ENCODE measurements around the gene ATP6AP1.

Gene ATP6AP1

GRCh38 chrX:154465601-154466000, 37.1 kb downstream of the ATP6AP1 start:
- Histone ChIP-seq H3K9me3 (ENCODE audit: control insufficient read depth, low read length) (no peaks in the 10 kb centered on the region), H3K4me1 (no peaks in the 10 kb centered on the region), H3K4me2 (ENCODE audit: low read length) (no peak overlapping the region), H3K27me3 (ENCODE audit: control insufficient read depth, insufficient read depth, low read length) (no peaks in the 10 kb centered on the region), H2AFZ (no peak overlapping the region), H3K79me2 (no peaks in the 10 kb centered on the region), H3K9ac (no peak overlapping the region), H3K4me3 (ENCODE audit: low read depth, low read length) (no peak overlapping the region), H3K27ac (no peak overlapping the region), H3K36me3 (ENCODE audit: control insufficient read depth, insufficient read depth, low read length) (no peaks in the 10 kb centered on the region)
- TF ChIP-seq CTCF (IDR thresholded peaks at IDR 0.05) = no peak

- no peak overlapping the region for H3K4me3 ChIP-seq (ENCODE audit: low read depth, low read length)
- TF ChIP-seq CTCF (IDR thresholded peaks at IDR 0.05) = no peak
- no peaks in the 10 kb centered on the region for H3K9me3 ChIP-seq (ENCODE audit: control insufficient read depth, low read length)
- no peaks in the 10 kb centered on the region for H3K4me1 ChIP-seq
- H3K4me2 ChIP-seq (ENCODE audit: low read length) = no peak overlapping the region
- no peaks in the 10 kb centered on the region for H3K79me2 ChIP-seq
- H3K27me3 ChIP-seq (ENCODE audit: control insufficient read depth, insufficient read depth, low read length) = no peaks in the 10 kb centered on the region
- no peak overlapping the region for H3K27ac ChIP-seq
- no peaks in the 10 kb centered on the region for H3K36me3 ChIP-seq (ENCODE audit: control insufficient read depth, insufficient read depth, low read length)
- no peak overlapping the region for H2AFZ ChIP-seq
- no peak overlapping the region for H3K9ac ChIP-seq
Observed at GRCh38 chrX:154466036-154466435, 37.6 kb downstream of the ATP6AP1 start.

- H3K9me3 ChIP-seq (ENCODE audit: control insufficient read depth, low read length) = no peaks in the 10 kb centered on the region
- no peak overlapping the region for H3K27ac ChIP-seq
- H3K4me3 ChIP-seq (ENCODE audit: low read depth, low read length) = no peak overlapping the region
- no peaks in the 10 kb centered on the region for H3K27me3 ChIP-seq (ENCODE audit: control insufficient read depth, insufficient read depth, low read length)
- H2AFZ ChIP-seq = no peak overlapping the region
- H3K9ac ChIP-seq = no peak overlapping the region
- H3K79me2 ChIP-seq = no peaks in the 10 kb centered on the region
- no peak for TF ChIP-seq CTCF (IDR thresholded peaks at IDR 0.05)
- H3K36me3 ChIP-seq (ENCODE audit: control insufficient read depth, insufficient read depth, low read length) = no peaks in the 10 kb centered on the region
- H3K4me1 ChIP-seq = no peaks in the 10 kb centered on the region
- no peak overlapping the region for H3K4me2 ChIP-seq (ENCODE audit: low read length)
Observed at GRCh38 chrX:154466907-154467306, 38.4 kb downstream of the ATP6AP1 start.

GRCh38 chrX:154467556-154467955, 39.1 kb downstream of the ATP6AP1 start:
- Histone ChIP-seq H3K9ac (no peak overlapping the region), H3K36me3 (ENCODE audit: control insufficient read depth, insufficient read depth, low read length) (no peaks in the 10 kb centered on the region), H3K4me1 (no peaks in the 10 kb centered on the region), H3K27me3 (ENCODE audit: control insufficient read depth, insufficient read depth, low read length) (no peaks in the 10 kb centered on the region), H3K27ac (no peak overlapping the region), H3K79me2 (no peaks in the 10 kb centered on the region), H3K9me3 (ENCODE audit: control insufficient read depth, low read length) (no peaks in the 10 kb centered on the region), H3K4me3 (ENCODE audit: low read depth, low read length) (no peak overlapping the region), H3K4me2 (ENCODE audit: low read length) (no peak overlapping the region), H2AFZ (no peak overlapping the region)
- no peak for TF ChIP-seq CTCF (IDR thresholded peaks at IDR 0.05)

- Histone ChIP-seq H3K9ac (no peak overlapping the region), H3K9me3 (ENCODE audit: control insufficient read depth, low read length) (no peaks in the 10 kb centered on the region), H3K4me1 (no peaks in the 10 kb centered on the region), H3K27ac (no peak overlapping the region), H3K4me3 (ENCODE audit: low read depth, low read length) (no peak overlapping the region), H3K4me2 (ENCODE audit: low read length) (no peak overlapping the region), H3K36me3 (ENCODE audit: control insufficient read depth, insufficient read depth, low read length) (no peaks in the 10 kb centered on the region), H2AFZ (no peak overlapping the region), H3K79me2 (no peaks in the 10 kb centered on the region), H3K27me3 (ENCODE audit: control insufficient read depth, insufficient read depth, low read length) (no peaks in the 10 kb centered on the region)
- no peak for TF ChIP-seq CTCF (IDR thresholded peaks at IDR 0.05)
Observed at GRCh38 chrX:154468217-154468616, 39.7 kb downstream of the ATP6AP1 start.
